ENCODE measurements around the gene ZNRF2.
"Not testable (repeated sequence)": the region's sequence is repeated elsewhere in the genome, so short reads cannot be mapped to it uniquely, and the experiment has no call there.

DNA sequence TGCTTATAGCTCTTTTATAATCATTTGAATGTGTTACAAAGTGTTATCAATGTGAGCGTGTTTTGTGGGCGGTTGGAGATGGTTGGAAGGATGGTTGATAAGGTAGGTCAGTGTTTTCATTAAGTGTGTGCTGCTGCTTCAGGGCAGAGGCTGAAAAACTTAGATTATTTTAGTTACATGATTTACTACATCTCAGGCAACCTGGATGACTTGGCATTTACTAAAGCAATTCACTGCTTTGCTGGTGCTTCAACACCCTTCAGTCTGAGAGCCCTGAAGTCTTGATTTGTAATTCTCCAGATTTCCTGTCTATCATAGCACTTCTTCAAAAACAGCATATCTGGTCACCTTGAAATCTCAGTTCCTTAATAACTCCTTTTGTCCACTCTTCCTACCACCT is 11.9 kb downstream of the ZNRF2 start:
- TF ChIP-seq, protein P1, sequence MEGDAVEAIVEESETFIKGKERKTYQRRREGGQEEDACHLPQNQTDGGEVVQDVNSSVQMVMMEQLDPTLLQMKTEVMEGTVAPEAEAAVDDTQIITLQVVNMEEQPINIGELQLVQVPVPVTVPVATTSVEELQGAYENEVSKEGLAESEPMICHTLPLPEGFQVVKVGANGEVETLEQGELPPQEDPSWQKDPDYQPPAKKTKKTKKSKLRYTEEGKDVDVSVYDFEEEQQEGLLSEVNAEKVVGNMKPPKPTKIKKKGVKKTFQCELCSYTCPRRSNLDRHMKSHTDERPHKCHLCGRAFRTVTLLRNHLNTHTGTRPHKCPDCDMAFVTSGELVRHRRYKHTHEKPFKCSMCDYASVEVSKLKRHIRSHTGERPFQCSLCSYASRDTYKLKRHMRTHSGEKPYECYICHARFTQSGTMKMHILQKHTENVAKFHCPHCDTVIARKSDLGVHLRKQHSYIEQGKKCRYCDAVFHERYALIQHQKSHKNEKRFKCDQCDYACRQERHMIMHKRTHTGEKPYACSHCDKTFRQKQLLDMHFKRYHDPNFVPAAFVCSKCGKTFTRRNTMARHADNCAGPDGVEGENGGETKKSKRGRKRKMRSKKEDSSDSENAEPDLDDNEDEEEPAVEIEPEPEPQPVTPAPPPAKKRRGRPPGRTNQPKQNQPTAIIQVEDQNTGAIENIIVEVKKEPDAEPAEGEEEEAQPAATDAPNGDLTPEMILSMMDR (IDR thresholded peaks at IDR 0.05; ENCODE audit: extremely low read depth in 1 of 2, insufficient read depth in 1 of 2, low read depth in 1 of 2, low read length in 2 of 2) = not testable (repeated sequence)
- not testable (repeated sequence) for TF ChIP-seq EZH2 (IDR thresholded peaks at IDR 0.05; ENCODE audit: borderline replicate concordance, low read depth, low read length, severe bottlenecking); MAX (IDR thresholded peaks at IDR 0.05; ENCODE audit: insufficient read depth, insufficient read length)

All from endothelial cell of umbilical vein (primary cell).